GM23338 (cell line): ENCODE data around the gene GRM8. TPM values are rescaled to one million over a fixed set of nuclear protein-coding genes. Genes with fewer than 3 reads are reported as not detected.
A peak's percentile ranks its signal among the peaks of the same experiment; 100 is the strongest.

ENCODE experiments used
- ATAC-seq: fragments of 200-7000 bp; cut with Tn5 transposase; 3 replicates; pipeline ENCODE4 v1.9.1; 2020
- DNase-seq: peaks from one replicate; pipeline ENCODE4 v3.0.0-alpha.2; 2015; ENCODE audit warnings: low spot score
- H2AFZ ChIP-seq: fragments of 200-600 bp; sonication (generic); 2 replicates; pipeline ENCODE4 v1.8.0; 2016; ENCODE audit warnings: antibody characterized with exemption, mild to moderate bottlenecking, moderate library complexity
- H3F3A ChIP-seq: fragments of 200-600 bp; sonication (generic); replicated peaks from 2 replicates; pipeline ENCODE4 v1.8.0; 2017; ENCODE audit warnings: antibody characterized with exemption, mixed run types, low read depth
- H3K27ac ChIP-seq: fragments of 200-600 bp; sonication (generic); 2 replicates; pipeline ENCODE4 v1.6.1; 2016; ENCODE audit warnings: low read depth
- H3K27me3 ChIP-seq: fragments of 200-600 bp; sonication (generic); 2 replicates; pipeline ENCODE4 v1.8.0; 2016; ENCODE audit warnings: mild to moderate bottlenecking, mixed run types, moderate library complexity; ENCODE audit not compliant: insufficient read depth
- H3K36me3 ChIP-seq: fragments of 200-600 bp; sonication (generic); 2 replicates; pipeline ENCODE4 v1.8.0; 2016; ENCODE audit warnings: mild to moderate bottlenecking; ENCODE audit not compliant: insufficient read depth
- H3K4me1 ChIP-seq: fragments of 200-600 bp; sonication (generic); 2 replicates; pipeline ENCODE4 v1.8.0; 2016; ENCODE audit warnings: mild to moderate bottlenecking, moderate library complexity; ENCODE audit not compliant: insufficient read depth
- H3K4me2 ChIP-seq: fragments of 200-600 bp; sonication (generic); 2 replicates; pipeline ENCODE4 v1.7.1; 2017; ENCODE audit warnings: mixed run types
- H3K4me3 ChIP-seq: fragments of 200-600 bp; sonication (generic); 2 replicates; pipeline ENCODE4 v1.6.1; 2016; ENCODE audit warnings: mixed run types
- H3K79me2 ChIP-seq: fragments of 200-600 bp; sonication (generic); replicated peaks from 2 replicates; pipeline ENCODE4 v1.8.0; 2017; ENCODE audit warnings: mild to moderate bottlenecking; ENCODE audit not compliant: insufficient read depth
- H3K9me2 ChIP-seq: fragments of 200-600 bp; sonication (generic); 2 replicates; pipeline ENCODE4 v1.8.0; 2017; ENCODE audit not compliant: insufficient read depth
- H4K20me1 ChIP-seq: fragments of 200-600 bp; sonication (generic); replicated peaks from 2 replicates; pipeline ENCODE4 v1.8.0; 2017; ENCODE audit warnings: mild to moderate bottlenecking; ENCODE audit not compliant: insufficient read depth
- H3K27ac Mint-ChIP-seq: 2 replicates; pipeline ENCODE4 v1.8.0; 2020; ENCODE audit warnings: inconsistent platforms, mild to moderate bottlenecking, moderate library complexity, mixed read lengths
- H3K27me3 Mint-ChIP-seq: 3 replicates; pipeline ENCODE4 v1.8.0; 2022; ENCODE audit warnings: low read depth, mild to moderate bottlenecking, moderate library complexity, mixed read lengths, inconsistent platforms; ENCODE audit not compliant: insufficient read depth, poor library complexity
- H3K36me3 Mint-ChIP-seq: 3 replicates; pipeline ENCODE4 v1.8.0; 2021; ENCODE audit warnings: low read depth, mild to moderate bottlenecking, inconsistent platforms, moderate library complexity, mixed read lengths
- H3K4me1 Mint-ChIP-seq: 3 replicates; pipeline ENCODE4 v1.8.0; 2020; ENCODE audit warnings: mild to moderate bottlenecking, inconsistent platforms, mixed read lengths
- H3K4me3 Mint-ChIP-seq: 3 replicates; pipeline ENCODE4 v1.8.0; 2021; ENCODE audit warnings: moderate library complexity, mild to moderate bottlenecking, inconsistent platforms, mixed read lengths
- H3K9me3 Mint-ChIP-seq: 3 replicates; pipeline ENCODE4 v1.8.0; 2020; ENCODE audit warnings: moderate library complexity, mild to moderate bottlenecking, inconsistent platforms, mixed read lengths
- CREB1 ChIP-seq: fragments of 250-450 bp; sonication (Bioruptor Pico); IDR thresholded peaks from 2 replicates; pipeline ENCODE4 v1.5.0; 2020; ENCODE audit warnings: low read depth, mild to moderate bottlenecking, moderate library complexity
- EZH2 ChIP-seq: fragments of 200-600 bp; sonication (generic); IDR thresholded peaks from one replicate; pipeline ENCODE4 v1.8.0; 2017; ENCODE audit warnings: antibody characterized with exemption, mild to moderate bottlenecking, low read depth; ENCODE audit not compliant: unreplicated experiment
- EZH2phosphoT487 ChIP-seq: fragments of 200-600 bp; sonication (generic); IDR thresholded peaks from one replicate; pipeline ENCODE4 v1.8.1; 2018; ENCODE audit warnings: antibody characterized with exemption; ENCODE audit not compliant: unreplicated experiment
- JUNB ChIP-seq: IDR thresholded peaks from one replicate; pipeline ENCODE4 v1.6.1; 2016; ENCODE audit warnings: antibody characterized with exemption; ENCODE audit not compliant: unreplicated experiment
- NANOG ChIP-seq: IDR thresholded peaks from 2 replicates; pipeline ENCODE4 v1.6.1; 2016; ENCODE audit warnings: antibody characterized with exemption, borderline replicate concordance
- POLR2AphosphoS5 ChIP-seq: IDR thresholded peaks from 2 replicates; pipeline ENCODE4 v1.6.1; 2016; ENCODE audit warnings: antibody characterized with exemption, low read depth
- STAT1 ChIP-seq: IDR thresholded peaks from one replicate; pipeline ENCODE4 v1.6.1; 2016; ENCODE audit warnings: antibody characterized with exemption; ENCODE audit not compliant: unreplicated experiment
- ZNF114 ChIP-seq: fragments of 250-450 bp; sonication (Bioruptor Pico); IDR thresholded peaks from 2 replicates; pipeline ENCODE4 v1.5.0; 2020; ENCODE audit warnings: mild to moderate bottlenecking, moderate library complexity
- ZNF331 ChIP-seq: fragments of 250-450 bp; sonication (Bioruptor Pico); IDR thresholded peaks from 2 replicates; pipeline ENCODE4 v1.5.0; 2020; ENCODE audit warnings: low read depth, mild to moderate bottlenecking, moderate library complexity
- polyA plus RNA-seq: library from polyadenylated mRNA; unstranded; fragments of >200 nt; fragmentation: Nextera tagmentation; extraction: Ambion mirVana; gene quantifications from 2 replicates; pipeline ENCODE4 v1.2.1, GENCODE V29; 2016
- total RNA-seq: library from RNA; depleted of rRNA; stranded (reverse); fragments of >200 nt; shearing (Covaris generic); gene quantifications from 2 replicates; pipeline ENCODE4 v1.2.3, GENCODE V29; 2014
- TF ChIP-seq, protein P1 (sequence below), 2 experiments: fragments of 200-600 bp in 1 of 2; sonication (generic) in 1 of 2; conservative IDR thresholded peaks; 2 replicates each; pipeline versions ENCODE4 v1.5.1 to v1.6.1; 2016 to 2017; ENCODE audit warnings: antibody characterized with exemption in 2 of 2, low read depth in 2 of 2, mild to moderate bottlenecking in 2 of 2, moderate library complexity in 1 of 2
- TF ChIP-seq, protein P2 (sequence below): fragments of 250-450 bp; sonication (Bioruptor Pico); IDR thresholded peaks from 2 replicates; pipeline ENCODE4 v1.5.0; 2020; ENCODE audit warnings: mild to moderate bottlenecking, moderate library complexity
- TF ChIP-seq, protein P3 (sequence below): IDR thresholded peaks from one replicate; pipeline ENCODE4 v1.6.1; 2018; ENCODE audit warnings: antibody characterized with exemption; ENCODE audit not compliant: unreplicated experiment
- TF ChIP-seq, protein P4 (sequence below): IDR thresholded peaks from 2 replicates; pipeline ENCODE4 v1.6.1; 2016; ENCODE audit warnings: antibody characterized with exemption

The GRM8 gene
- total and polyA plus RNA-seq, 2 experiments from 2014 or later, result 1.9 to 6.6 TPM

DNA sequence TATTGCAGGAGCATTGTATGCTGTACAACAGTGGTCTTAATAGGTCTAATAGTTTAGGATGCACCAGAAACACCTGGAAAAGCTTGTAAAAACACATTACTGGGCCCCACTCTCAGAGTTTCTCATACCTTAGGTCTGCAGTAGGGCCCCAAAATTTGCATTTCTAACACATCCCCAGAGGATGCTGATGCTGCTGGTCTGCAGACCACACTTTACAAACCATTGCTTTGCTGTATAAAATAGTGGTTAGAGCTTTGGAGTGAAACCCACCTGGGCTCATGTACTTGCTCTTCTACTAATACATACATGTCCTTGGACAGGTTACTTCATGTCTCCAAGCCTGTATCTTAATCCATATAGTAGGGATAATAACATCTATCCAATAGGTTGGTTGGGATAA, 279.7 kb downstream of the GRM8 start:
- no peak for ATAC-seq
- TF ChIP-seq NANOG (no peak), ZNF114 (CRISPR knock-in tag) (no peak), CREB1 (CRISPR knock-in tag) (no peak), EZH2phosphoT487 (no peak), ZNF331 (no peak), JUNB (no peak), STAT1 (no peak), EZH2 (no peak), POLR2AphosphoS5 (no peak)
- TF ChIP-seq, protein P1, sequence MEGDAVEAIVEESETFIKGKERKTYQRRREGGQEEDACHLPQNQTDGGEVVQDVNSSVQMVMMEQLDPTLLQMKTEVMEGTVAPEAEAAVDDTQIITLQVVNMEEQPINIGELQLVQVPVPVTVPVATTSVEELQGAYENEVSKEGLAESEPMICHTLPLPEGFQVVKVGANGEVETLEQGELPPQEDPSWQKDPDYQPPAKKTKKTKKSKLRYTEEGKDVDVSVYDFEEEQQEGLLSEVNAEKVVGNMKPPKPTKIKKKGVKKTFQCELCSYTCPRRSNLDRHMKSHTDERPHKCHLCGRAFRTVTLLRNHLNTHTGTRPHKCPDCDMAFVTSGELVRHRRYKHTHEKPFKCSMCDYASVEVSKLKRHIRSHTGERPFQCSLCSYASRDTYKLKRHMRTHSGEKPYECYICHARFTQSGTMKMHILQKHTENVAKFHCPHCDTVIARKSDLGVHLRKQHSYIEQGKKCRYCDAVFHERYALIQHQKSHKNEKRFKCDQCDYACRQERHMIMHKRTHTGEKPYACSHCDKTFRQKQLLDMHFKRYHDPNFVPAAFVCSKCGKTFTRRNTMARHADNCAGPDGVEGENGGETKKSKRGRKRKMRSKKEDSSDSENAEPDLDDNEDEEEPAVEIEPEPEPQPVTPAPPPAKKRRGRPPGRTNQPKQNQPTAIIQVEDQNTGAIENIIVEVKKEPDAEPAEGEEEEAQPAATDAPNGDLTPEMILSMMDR (conservative IDR thresholded peaks at IDR 0.05; ENCODE audit: low read depth in 2 of 2), result no peak
- TF ChIP-seq, protein P2, sequence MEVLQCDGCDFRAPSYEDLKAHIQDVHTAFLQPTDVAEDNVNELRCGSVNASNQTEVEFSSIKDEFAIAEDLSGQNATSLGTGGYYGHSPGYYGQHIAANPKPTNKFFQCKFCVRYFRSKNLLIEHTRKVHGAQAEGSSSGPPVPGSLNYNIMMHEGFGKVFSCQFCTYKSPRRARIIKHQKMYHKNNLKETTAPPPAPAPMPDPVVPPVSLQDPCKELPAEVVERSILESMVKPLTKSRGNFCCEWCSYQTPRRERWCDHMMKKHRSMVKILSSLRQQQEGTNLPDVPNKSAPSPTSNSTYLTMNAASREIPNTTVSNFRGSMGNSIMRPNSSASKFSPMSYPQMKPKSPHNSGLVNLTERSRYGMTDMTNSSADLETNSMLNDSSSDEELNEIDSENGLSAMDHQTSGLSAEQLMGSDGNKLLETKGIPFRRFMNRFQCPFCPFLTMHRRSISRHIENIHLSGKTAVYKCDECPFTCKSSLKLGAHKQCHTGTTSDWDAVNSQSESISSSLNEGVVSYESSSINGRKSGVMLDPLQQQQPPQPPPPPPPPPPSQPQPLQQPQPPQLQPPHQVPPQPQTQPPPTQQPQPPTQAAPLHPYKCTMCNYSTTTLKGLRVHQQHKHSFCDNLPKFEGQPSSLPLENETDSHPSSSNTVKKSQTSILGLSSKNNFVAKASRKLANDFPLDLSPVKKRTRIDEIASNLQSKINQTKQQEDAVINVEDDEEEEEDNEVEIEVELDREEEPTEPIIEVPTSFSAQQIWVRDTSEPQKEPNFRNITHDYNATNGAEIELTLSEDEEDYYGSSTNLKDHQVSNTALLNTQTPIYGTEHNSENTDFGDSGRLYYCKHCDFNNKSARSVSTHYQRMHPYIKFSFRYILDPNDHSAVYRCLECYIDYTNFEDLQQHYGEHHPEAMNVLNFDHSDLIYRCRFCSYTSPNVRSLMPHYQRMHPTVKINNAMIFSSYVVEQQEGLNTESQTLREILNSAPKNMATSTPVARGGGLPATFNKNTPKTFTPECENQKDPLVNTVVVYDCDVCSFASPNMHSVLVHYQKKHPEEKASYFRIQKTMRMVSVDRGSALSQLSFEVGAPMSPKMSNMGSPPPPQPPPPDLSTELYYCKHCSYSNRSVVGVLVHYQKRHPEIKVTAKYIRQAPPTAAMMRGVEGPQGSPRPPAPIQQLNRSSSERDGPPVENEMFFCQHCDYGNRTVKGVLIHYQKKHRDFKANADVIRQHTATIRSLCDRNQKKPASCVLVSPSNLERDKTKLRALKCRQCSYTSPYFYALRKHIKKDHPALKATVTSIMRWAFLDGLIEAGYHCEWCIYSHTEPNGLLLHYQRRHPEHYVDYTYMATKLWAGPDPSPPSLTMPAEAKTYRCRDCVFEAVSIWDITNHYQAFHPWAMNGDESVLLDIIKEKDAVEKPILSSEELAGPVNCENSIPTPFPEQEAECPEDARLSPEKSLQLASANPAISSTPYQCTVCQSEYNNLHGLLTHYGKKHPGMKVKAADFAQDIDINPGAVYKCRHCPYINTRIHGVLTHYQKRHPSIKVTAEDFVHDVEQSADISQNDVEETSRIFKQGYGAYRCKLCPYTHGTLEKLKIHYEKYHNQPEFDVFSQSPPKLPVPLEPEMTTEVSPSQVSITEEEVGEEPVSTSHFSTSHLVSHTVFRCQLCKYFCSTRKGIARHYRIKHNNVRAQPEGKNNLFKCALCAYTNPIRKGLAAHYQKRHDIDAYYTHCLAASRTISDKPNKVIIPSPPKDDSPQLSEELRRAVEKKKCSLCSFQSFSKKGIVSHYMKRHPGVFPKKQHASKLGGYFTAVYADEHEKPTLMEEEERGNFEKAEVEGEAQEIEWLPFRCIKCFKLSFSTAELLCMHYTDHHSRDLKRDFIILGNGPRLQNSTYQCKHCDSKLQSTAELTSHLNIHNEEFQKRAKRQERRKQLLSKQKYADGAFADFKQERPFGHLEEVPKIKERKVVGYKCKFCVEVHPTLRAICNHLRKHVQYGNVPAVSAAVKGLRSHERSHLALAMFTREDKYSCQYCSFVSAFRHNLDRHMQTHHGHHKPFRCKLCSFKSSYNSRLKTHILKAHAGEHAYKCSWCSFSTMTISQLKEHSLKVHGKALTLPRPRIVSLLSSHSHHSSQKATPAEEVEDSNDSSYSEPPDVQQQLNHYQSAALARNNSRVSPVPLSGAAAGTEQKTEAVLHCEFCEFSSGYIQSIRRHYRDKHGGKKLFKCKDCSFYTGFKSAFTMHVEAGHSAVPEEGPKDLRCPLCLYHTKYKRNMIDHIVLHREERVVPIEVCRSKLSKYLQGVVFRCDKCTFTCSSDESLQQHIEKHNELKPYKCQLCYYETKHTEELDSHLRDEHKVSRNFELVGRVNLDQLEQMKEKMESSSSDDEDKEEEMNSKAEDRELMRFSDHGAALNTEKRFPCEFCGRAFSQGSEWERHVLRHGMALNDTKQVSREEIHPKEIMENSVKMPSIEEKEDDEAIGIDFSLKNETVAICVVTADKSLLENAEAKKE (CRISPR knock-in tag), result no peak
- TF ChIP-seq, protein P3, sequence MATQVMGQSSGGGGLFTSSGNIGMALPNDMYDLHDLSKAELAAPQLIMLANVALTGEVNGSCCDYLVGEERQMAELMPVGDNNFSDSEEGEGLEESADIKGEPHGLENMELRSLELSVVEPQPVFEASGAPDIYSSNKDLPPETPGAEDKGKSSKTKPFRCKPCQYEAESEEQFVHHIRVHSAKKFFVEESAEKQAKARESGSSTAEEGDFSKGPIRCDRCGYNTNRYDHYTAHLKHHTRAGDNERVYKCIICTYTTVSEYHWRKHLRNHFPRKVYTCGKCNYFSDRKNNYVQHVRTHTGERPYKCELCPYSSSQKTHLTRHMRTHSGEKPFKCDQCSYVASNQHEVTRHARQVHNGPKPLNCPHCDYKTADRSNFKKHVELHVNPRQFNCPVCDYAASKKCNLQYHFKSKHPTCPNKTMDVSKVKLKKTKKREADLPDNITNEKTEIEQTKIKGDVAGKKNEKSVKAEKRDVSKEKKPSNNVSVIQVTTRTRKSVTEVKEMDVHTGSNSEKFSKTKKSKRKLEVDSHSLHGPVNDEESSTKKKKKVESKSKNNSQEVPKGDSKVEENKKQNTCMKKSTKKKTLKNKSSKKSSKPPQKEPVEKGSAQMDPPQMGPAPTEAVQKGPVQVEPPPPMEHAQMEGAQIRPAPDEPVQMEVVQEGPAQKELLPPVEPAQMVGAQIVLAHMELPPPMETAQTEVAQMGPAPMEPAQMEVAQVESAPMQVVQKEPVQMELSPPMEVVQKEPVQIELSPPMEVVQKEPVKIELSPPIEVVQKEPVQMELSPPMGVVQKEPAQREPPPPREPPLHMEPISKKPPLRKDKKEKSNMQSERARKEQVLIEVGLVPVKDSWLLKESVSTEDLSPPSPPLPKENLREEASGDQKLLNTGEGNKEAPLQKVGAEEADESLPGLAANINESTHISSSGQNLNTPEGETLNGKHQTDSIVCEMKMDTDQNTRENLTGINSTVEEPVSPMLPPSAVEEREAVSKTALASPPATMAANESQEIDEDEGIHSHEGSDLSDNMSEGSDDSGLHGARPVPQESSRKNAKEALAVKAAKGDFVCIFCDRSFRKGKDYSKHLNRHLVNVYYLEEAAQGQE, result no peak
- TF ChIP-seq, protein P4, sequence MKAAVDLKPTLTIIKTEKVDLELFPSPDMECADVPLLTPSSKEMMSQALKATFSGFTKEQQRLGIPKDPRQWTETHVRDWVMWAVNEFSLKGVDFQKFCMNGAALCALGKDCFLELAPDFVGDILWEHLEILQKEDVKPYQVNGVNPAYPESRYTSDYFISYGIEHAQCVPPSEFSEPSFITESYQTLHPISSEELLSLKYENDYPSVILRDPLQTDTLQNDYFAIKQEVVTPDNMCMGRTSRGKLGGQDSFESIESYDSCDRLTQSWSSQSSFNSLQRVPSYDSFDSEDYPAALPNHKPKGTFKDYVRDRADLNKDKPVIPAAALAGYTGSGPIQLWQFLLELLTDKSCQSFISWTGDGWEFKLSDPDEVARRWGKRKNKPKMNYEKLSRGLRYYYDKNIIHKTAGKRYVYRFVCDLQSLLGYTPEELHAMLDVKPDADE, result no peak
- Mint-ChIP-seq H3K4me1 (no peaks in the 10 kb centered on the region), H3K4me3 (no peak overlapping the region), H3K36me3 (no peaks in the 10 kb centered on the region), H3K9me3 (no peaks in the 10 kb centered on the region), H3K27ac (no peak overlapping the region), H3K27me3 (no peaks in the 10 kb centered on the region)
- Histone ChIP-seq H4K20me1 (no peaks in the 10 kb centered on the region), H3K36me3 (no peaks in the 10 kb centered on the region), H3K27me3 (no peaks in the 10 kb centered on the region), H2AFZ (no peak overlapping the region), H3K9me2 (no peaks in the 10 kb centered on the region; the same call in 1 of the 2 replicates), H3K27ac (no peak overlapping the region), H3K4me3 (no peak overlapping the region), H3F3A (no peaks in the 10 kb centered on the region), H3K4me1 (peaks cover 10% of the 10 kb centered on the region), H3K4me2 (no peak overlapping the region), H3K79me2 (no peaks in the 10 kb centered on the region)
- peak; percentile 3 for DNase-seq
